GM21717 (cell line): ENCODE results near the gene CIT.
"Not testable (repeated sequence)": the region's sequence is repeated elsewhere in the genome, so short reads cannot be mapped to it uniquely, and the experiment has no call there.

ENCODE experiments used
- ATAC-seq: cut with Tn5 transposase; IDR thresholded peaks from one replicate; pipeline ENCODE4 v1.9.1; 2021; ENCODE audit warnings: mild to moderate bottlenecking, moderate library complexity; ENCODE audit not compliant: unreplicated experiment

CIT gene

DNA sequence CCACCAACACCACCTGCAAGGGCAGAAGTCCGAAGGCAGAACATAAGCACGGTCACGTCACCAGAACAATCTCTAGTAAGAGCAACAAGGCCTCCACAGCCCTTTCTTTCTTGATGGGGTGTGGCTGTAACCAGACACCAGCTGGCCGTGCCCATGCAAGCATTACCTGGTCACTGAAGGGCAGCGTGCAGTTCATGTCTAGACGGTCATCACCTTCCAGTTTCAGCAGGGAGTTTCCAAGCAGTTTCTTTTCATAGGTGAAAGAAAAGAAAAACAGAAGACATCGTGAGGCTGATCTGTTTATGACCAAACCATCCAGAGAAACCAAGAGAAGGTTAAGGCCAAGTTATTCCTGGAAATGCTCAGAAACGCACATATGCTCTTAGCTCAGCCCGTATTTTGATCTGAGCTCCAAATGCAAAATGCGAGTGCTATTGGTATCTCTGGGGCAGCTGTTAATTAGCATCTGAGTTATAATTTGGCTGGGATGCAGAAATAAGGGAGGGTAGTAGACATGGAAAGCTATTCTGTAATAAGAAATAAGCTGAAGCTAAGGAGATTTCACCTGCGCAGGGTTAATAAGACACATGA lies 166.7 kb downstream of the CIT start:
- no peak for ATAC-seq

DNA sequence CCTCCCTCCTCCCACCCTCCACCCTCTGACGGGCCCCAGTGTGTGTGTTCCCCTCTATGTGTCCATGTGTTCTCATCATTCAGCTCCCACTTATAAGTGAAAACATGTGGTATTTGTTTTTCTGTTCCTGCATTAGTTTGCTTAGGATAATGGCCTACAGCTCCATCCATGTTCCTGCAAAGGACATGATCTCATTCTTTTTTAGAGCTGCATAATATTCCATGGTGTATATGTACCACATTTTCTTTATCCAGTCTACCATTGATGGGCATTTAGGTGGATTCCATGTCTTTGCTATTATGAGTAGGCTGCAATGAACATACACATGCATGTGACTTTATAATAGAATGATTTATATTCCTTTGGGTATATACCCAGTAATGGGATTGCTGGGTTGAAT lies 170.7 kb downstream of the CIT start:
- not testable (repeated sequence) for ATAC-seq

DNA sequence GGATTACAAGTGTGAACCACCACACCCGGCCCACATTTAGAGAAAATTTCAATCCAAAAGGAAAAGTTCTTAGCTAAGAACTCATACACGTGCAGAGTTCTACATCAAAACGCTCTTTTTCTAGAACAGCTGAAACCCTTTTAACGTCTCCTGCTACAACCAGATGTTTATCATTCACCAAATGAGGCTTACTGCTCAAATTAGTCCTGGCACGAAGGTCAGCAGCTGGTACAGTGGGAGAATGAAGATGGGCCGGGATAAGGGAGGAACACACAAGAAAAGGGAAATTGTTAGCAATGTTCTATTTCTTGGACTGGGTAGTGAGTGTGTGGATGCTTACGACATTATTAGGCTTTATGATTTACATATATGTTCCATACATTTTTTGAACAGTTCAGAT lies 171.9 kb downstream of the CIT start:
- no peak for ATAC-seq

DNA sequence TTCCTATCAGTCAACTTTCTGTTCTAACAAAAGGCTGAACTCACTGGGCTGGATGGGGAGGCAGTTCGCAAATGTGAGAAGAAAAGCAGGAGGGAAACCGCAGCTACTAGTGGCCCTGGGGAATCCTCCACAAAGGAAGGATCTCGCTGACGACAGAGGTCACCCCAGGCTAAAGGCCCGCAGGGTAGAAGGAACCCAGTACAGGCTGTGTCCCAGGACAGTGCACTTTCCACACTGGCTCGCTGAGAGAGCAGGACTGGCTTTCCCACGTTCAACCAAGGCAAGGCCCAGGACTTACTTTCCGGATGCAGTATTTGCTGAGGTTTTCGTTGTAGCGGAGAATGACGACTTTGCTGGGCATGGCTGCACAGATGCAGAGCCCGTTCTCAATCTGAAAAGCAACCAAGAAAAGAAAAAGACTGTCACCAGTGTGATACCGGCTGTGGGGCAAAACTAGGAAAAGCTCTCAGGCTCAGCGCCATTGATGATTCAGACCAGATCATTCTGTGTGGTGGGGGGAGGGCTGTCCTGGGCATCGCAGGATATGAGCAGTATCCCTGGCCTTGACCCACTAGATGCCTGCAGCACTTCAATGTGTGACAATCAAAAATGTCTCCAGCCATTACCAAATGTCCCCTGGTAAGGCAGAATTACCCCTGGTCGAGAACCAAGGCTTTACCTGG lies 172.9 kb downstream of the CIT start:
- no peak for ATAC-seq

DNA sequence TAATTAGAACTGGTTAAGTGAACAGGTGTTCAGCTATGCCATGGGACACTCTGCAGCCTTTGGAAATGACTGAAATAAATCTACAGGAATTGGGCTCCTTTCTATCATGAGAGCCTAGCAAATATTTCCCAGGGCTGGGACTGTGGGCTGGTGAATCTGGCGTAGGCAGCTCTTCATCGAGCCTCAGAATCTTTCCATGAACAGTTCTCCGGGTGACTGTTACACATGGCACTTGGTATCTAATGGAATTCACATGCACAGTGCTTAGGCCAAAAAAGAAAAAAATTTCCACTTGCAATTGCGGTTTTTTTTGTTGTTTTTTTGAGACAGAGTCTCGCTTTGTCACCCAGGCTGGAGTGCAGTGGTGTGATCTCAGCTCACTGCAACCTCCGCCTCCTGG lies 177.0 kb downstream of the CIT start:
- no peak for ATAC-seq

DNA sequence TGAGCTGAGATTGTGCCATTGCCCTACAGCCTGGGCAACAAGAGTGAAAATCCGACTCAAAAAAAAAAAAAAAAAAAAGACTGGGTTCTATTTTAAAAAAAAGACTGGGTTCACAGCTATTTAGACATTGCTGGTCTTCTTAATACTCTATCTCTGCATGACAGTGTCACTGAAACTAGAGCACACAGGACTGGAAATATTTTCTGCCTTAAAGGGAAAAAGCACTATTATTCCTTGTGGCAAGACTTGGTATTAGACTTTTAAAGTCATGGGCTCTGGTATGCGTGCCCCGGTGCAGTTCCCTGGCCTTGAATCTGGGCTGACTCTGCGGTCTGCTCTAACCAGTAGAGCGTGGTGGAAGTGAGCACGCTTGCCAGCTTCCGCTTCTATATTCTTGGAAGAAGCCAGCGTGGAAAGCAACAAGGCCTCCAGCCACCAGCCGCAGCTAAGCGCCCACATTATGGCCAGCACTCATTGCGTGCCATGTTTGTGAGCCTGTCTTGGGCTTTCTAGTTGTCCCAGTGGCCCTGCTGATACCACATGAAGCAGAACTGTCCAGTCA lies 177.8 kb downstream of the CIT start:
- no peak for ATAC-seq

DNA sequence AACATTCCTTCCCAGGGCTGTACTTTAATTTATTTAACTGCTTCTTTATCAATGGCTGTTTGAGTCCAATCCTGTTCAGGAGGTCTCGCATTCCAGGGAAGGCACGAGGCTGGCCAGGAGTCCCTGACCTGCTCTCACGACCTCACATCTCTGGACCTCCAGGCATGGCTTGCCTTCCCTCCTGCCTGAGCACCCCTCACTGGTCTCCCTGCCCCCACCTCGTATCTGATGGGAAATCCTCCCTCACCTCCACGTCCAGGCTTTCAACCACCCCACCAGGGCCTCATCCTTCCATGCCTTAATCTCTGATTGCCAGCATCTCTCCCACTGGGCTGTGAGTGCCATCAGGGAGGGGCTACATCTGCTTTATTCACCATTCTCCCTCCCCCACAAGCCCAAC lies 180.2 kb downstream of the CIT start:
- ATAC-seq, result no peak

DNA sequence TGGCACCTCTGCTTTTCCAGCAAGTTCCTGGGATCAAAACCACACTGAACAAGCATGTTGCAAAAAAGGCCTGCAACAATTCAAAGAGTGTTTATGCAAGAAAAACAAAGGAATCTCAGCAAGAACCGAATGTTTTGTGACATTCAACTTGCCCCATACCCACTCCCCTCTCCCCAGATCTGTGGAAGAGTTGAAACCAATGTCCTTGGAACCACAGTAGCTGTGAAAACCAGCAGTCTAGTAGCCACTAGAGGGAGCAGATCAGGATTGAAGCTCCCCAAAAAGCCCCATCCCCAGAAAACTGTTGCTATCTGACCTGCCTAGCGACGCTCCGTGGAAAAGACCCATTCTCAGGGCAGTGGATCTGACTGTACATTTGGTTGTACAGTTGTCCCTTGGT lies 182.1 kb downstream of the CIT start:
- no peak for ATAC-seq

DNA sequence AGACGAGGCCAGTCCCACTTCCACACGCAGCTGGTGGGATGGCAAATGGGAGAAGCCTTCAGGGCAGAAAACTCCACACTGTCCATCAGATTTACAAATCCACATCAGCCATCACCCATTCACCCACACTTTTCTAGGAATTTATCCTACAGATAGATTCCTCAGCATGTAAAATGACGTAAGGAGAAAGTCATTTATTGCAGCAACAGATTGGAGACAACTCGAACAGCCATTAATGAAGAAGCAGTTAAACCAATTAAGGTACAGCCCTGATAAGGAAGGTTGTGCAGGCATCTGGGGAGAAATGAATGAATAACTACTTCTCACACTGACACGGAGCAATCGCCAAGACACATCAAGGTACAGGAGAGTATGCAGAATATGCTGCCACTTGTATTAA lies 183.0 kb downstream of the CIT start:
- ATAC-seq, result no peak

DNA sequence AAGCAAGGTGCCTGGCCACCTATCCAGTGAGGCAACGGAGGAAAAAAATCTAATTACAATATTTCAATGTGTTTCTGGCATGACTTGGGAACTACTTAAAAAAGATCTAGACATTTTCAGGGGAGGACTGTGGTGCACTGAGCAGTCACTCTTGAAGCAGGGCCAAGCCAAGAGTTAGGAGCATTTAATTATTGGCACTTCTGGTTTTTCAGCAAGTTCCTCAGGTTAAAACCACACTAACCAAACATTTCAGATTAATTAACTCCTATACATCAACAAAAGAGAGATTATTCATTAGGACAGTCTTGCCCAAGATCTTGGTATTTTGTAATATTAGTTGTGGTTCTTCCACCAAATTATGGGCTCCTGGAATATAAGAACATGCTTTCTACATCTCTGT lies 183.6 kb downstream of the CIT start:
- ATAC-seq, result no peak

DNA sequence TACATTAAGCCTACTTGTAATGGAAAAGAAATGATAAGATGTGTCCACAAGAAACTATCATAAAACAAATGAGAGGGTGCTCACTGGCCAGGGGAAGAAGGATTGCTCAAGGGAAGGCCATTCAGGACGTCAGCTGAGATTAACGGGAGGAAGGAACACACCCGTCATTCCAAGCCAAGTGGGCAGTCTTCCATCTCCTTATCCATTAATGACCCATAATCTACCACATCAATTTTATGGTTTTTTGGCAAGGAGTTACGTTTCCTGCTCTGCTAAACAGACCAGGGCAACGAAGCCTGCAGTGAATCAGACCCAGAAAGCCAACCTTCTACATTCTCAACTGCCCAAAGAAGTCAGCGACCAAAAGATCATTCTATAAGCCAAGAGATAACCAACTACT lies 184.1 kb downstream of the CIT start:
- no peak for ATAC-seq

DNA sequence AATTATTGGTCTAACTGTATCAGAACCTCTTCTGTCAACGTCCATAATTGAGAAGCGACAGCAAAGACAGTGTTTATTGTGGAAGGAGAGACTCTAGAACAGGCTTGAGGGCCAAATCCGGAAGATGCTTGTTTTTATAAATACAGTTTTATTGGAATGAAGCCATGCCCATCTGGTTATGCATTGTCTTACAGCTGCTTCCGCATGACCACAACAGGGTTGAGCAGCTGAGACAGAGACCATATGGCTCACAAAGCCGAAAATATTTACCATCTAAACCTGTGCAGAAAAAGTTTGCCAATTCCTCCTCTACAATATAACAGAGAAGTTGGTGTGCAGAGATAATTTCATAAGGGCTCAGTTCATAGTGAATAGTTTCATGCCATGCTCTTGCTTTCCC lies 184.7 kb downstream of the CIT start:
- ATAC-seq, result no peak

DNA sequence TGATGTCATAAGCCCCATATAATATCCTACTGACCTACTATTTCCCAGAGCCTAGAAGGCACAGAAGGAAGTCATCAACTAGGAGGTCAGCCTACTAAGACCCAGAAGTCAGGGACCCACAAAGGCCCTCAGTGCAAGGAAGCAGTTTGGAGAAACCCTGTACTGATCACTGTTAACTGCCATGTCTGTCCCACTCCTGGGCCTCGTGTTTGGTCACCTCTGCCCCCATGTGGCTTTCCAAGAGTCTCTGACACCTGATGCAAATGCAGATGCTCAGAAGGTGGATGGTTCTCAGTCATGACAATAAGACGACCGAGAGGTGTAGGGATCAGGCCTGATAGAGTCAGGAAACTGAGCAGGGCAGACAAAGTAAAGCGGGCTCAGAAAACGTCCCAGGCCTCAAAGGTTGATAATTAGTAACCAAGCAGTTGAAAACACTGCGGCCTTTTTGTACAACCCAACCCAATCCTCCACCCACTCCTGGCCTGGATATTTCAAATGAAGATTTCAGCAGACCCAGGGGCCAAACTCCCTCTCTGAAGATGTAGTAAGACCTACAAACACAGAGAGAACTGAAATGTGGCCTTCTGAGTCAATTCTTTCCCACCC lies 185.8 kb downstream of the CIT start:
- ATAC-seq, result no peak

DNA sequence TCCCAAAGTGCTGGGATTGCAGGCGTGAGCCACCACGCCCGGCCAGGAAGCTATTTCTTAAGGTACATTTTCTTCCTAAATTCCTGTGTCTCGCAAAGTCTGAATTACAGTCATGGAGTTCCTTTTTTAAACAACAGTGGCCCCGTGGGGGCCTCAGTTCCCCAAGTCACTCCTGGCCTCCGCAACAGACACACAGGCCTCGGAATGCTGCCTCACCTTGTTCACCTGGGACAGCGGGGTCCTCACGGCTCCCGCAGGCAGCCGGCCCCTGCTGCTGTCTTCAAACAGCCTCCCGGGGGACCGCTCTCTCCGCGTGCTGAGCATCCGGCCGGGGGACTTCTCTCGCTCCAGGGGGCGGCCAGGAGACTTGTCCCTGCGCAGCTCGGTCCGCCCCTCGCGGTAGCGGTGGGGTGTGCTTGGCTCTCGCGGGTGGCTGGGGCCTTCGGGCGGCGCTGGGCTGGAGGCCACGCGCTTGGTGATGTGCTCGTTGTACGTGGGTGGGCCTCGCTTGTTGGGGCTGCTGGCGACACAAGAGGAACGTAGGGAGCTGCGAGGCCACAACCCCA lies 187.1 kb downstream of the CIT start:
- ATAC-seq, result no peak

DNA sequence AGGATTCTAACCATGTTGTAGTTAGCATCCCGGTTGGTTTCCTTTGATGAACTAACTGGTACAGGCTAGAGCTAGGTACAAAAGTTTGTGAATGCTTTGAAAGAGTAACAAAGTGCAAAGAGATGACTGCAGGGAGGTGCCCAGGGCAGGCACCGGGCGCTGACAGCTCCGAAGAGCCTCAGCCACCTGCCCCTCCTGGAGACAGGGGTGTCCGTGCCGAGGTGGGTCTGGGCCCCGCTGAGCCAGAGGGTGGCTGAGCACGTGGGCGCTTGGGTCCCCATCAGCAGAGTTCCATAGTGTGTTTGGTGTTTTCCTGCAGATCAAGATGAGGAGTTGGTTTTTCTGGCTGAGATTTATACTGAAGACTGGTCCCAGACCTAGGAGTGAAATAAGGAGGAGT lies 189.2 kb downstream of the CIT start:
- ATAC-seq, result no peak

DNA sequence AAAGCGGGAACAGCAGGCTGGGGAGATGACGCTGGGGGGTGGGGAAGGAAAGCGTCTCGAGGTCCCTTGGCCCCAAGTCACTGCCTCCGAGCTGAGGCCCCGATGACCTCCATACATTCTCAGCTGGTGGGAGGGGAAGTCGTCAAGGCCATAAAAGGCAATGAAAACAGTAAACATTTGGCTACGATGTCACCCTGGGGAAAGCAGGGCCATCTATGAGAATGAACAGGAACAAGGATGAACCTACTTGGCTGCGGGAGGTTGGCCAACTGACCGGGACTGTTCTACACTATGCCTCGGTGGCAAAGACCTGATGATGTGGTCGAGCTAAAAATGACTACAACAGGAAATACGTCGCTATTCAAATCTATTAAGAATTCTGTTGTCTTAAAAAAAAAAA lies 189.7 kb downstream of the CIT start:
- ATAC-seq, result no peak

DNA sequence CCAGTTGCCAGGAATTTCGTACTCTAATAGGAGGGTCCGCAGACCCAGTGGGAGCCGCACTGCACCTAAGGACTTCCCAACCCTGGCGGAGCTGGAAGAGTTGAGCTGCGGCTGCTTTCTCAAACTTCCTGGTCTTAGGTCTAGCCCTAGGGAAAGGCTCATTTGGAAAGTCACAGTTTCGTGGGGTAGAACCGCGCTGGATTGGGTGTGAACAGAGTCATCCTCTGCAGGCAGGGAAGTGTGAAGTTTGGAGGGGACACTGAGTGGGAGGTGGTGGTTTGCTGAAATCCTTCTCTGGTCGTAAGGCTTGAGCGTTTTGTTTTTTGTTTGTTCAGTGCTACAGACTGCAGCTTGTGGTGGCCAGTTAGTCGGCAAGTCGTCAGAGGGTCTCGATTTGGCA lies 190.3 kb downstream of the CIT start:
- no peak for ATAC-seq

DNA sequence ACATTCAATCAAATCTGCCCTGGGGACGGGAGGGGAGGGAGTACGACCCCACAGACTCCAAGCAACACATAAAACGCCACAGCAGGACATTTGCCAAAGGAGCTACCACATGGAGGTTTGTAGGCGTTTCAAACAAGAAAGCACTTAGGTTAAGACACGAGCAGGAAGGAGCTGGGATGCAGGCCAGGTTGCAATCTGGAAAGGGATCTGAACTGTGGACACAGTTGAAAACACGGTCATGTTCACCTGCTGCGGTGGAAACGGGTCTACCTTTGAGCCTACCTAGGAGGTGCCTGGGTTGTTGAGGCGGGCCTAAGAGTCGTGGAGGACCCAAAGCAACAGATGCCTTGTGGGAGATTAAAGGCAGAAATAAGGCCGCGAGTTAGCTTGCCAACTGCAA lies 190.8 kb downstream of the CIT start:
- no peak for ATAC-seq

DNA sequence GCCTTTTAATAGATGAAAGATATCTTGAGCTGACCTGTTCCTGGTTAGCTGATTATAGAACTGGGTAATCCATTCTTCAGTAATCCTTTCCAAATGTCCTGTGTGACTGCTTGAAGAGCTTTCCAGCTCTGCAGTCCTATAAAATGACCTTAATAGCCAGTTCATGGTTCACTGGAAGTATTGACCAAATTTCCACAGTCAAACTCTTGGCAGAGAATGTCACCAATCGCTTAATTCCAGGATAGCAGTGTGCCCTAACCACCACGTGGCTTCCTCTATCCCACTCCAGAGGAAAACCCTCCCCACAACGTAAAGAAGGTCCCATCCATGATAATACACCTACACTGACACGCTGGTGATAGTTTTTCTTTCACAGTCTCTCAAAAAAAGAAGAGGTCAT lies 191.7 kb downstream of the CIT start:
- ATAC-seq, result no peak

DNA sequence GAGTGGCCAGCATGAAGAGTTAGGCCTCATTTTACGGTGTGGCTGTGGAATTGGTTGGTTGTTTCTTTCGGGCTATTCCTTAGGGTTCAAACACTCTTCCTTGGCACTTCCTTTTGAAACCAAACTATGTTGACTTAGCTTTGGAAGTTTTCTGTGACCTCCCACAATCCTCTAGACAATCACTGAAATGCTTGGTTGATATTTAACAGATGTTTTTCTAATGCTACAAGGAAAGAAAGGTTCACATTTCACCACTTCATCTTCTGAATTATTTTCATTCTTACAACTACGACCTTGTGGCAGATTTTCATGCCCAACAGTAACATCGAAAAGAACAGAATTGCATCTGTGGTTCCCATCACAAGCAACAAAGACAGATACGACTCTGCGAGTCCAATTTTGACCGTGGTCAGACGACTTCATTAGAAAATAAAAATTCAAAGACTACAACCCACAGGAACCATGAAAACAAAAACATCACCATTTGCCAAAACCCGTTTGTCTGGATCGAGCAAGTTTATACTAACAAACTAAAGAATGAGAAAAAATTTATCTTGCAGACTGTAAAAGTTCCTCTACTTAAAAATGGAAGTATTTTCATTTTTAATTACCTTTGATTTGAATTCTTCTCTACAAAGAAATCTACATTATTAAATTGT lies 192.3 kb downstream of the CIT start:
- no peak for ATAC-seq

DNA sequence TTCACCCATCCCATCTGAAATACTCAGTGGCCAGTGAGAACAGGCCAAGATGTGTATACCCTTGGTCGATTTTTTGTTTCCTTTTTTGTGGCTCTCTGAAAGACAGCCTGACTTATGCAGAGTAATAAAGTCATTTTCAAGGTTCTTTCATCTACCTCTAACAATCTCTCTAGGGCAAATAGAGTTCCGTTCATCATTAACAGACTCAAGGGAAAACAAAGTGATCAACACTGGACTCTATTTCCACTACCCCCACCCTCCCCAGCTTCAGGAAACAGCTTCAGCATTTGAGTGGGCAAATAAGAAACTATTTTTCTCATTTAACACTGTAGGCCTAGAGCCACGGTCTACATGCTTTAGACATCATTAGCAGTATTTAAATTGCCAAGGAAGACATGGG lies 193.3 kb downstream of the CIT start:
- no peak for ATAC-seq

DNA sequence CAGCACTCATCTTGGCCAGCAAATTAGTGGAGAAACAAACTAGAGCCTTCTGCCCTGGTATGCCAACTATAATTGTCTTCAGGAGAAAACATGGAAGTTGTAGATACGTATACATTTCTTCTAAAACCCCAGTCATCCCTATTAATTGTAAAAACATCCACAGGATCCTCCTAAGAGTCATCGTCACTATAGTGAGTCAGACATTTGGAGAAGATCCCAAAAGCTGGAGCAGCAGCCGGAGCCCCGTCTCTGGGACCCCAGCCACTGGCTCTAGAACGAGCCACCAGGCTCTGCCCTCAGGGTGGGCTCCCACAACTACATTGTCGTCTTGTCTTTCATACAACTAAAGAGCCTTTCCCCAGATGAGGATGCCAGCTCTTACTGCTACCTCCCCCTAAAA lies 193.7 kb downstream of the CIT start:
- no peak for ATAC-seq
